ENCODE results near the gene MEA1.
A peak's percentile ranks its signal among the peaks of the same experiment; 100 is the strongest.

Gene MEA1

GRCh38 chr6:43013843-43014433 lies at the start of gene MEA1, which contains the start of gene KLHDC3:
Gene MEA1, minus strand, starts transcription at chr6:43013946. Its CDS starts 133 bp downstream, at chr6:43013813.
Gene KLHDC3, plus strand, starts transcription at chr6:43014249. Its CDS starts 2,944 bp downstream, at chr6:43017193.
- H3K4me3 ChIP-seq (ENCODE audit: low read length) = peak within 1 kb of the TSS; percentile 76
- H3K27ac ChIP-seq (ENCODE audit: low read length) = peak within 1 kb of the TSS; percentile 47
- peak within 1 kb of the TSS; percentile 71 for H3K9ac ChIP-seq (ENCODE audit: low read length)
- H3K4me1 ChIP-seq (ENCODE audit: control insufficient read depth, low read depth, low read length) = no peaks in the 10 kb centered on the region
- H3K27me3 ChIP-seq (ENCODE audit: control insufficient read depth, insufficient read depth, low read length) = no peaks in the 10 kb centered on the region
- peaks cover 45% of the 10 kb centered on the region for H3K36me3 ChIP-seq (ENCODE audit: control insufficient read depth, low read depth, low read length)
- H3K9me3 ChIP-seq (ENCODE audit: control insufficient read depth, low read depth, low read length) = no peaks in the 10 kb centered on the region

- H3K27ac ChIP-seq (ENCODE audit: low read length) = no peak overlapping the region
- H3K9me3 ChIP-seq (ENCODE audit: control insufficient read depth, low read depth, low read length) = no peaks in the 10 kb centered on the region
- H3K9ac ChIP-seq (ENCODE audit: low read length) = no peak overlapping the region
- H3K36me3 ChIP-seq (ENCODE audit: control insufficient read depth, low read depth, low read length) = no peaks in the 10 kb centered on the region
- H3K27me3 ChIP-seq (ENCODE audit: control insufficient read depth, insufficient read depth, low read length) = no peaks in the 10 kb centered on the region
- H3K4me1 ChIP-seq (ENCODE audit: control insufficient read depth, low read depth, low read length) = peaks cover 7% of the 10 kb centered on the region
- no peak overlapping the region for H3K4me3 ChIP-seq (ENCODE audit: low read length)
Observed at GRCh38 chr6:43062818-43063217, 49.1 kb upstream of the MEA1 start.

- H3K9me3 ChIP-seq (ENCODE audit: control insufficient read depth, low read depth, low read length) = no peaks in the 10 kb centered on the region
- H3K27ac ChIP-seq (ENCODE audit: low read length) = no peak overlapping the region
- no peak overlapping the region for H3K9ac ChIP-seq (ENCODE audit: low read length)
Observed at GRCh38 chr6:43061861-43062260, 48.1 kb upstream of the MEA1 start.

GRCh38 chr6:43060755-43061633 lies 47.2 kb upstream of the MEA1 start:
- H3K4me3 ChIP-seq (ENCODE audit: low read length) = peak overlapping the region; percentile 87
- no peaks in the 10 kb centered on the region for H3K9me3 ChIP-seq (ENCODE audit: control insufficient read depth, low read depth, low read length)
- H3K36me3 ChIP-seq (ENCODE audit: control insufficient read depth, low read depth, low read length) = peaks cover 4% of the 10 kb centered on the region
- no peak overlapping the region for H3K27ac ChIP-seq (ENCODE audit: low read length)
- H3K4me1 ChIP-seq (ENCODE audit: control insufficient read depth, low read depth, low read length) = peaks cover 7% of the 10 kb centered on the region
- H3K9ac ChIP-seq (ENCODE audit: low read length) = no peak overlapping the region
- no peaks in the 10 kb centered on the region for H3K27me3 ChIP-seq (ENCODE audit: control insufficient read depth, insufficient read depth, low read length)

More at GRCh38 chr6:43061861-43062260, 48.1 kb upstream of the MEA1 start:
- no peaks in the 10 kb centered on the region for H3K27me3 ChIP-seq (ENCODE audit: control insufficient read depth, insufficient read depth, low read length)
- H3K36me3 ChIP-seq (ENCODE audit: control insufficient read depth, low read depth, low read length) = no peaks in the 10 kb centered on the region
- peaks cover 7% of the 10 kb centered on the region for H3K4me1 ChIP-seq (ENCODE audit: control insufficient read depth, low read depth, low read length)
- no peak overlapping the region for H3K4me3 ChIP-seq (ENCODE audit: low read length)

GRCh38 chr6:43060034-43060754 lies 46.4 kb upstream of the MEA1 start:
- Histone ChIP-seq H3K4me3 (ENCODE audit: low read length) (peak overlapping the region; percentile 87), H3K4me1 (ENCODE audit: control insufficient read depth, low read depth, low read length) (peaks cover 7% of the 10 kb centered on the region), H3K9me3 (ENCODE audit: control insufficient read depth, low read depth, low read length) (no peaks in the 10 kb centered on the region), H3K36me3 (ENCODE audit: control insufficient read depth, low read depth, low read length) (peaks cover 7% of the 10 kb centered on the region), H3K27ac (ENCODE audit: low read length) (peak overlapping the region; percentile 60), H3K9ac (ENCODE audit: low read length) (peak overlapping the region; percentile 83), H3K27me3 (ENCODE audit: control insufficient read depth, insufficient read depth, low read length) (no peaks in the 10 kb centered on the region)

- H3K27me3 ChIP-seq (ENCODE audit: control insufficient read depth, insufficient read depth, low read length) = no peaks in the 10 kb centered on the region
- peak within 1 kb of the TSS; percentile 87 for H3K4me3 ChIP-seq (ENCODE audit: low read length)
- no peaks in the 10 kb centered on the region for H3K9me3 ChIP-seq (ENCODE audit: control insufficient read depth, low read depth, low read length)
- peaks cover 7% of the 10 kb centered on the region for H3K36me3 ChIP-seq (ENCODE audit: control insufficient read depth, low read depth, low read length)
- H3K9ac ChIP-seq (ENCODE audit: low read length) = peak within 1 kb of the TSS; percentile 83
- H3K27ac ChIP-seq (ENCODE audit: low read length) = peak within 1 kb of the TSS; percentile 70
- peaks cover 7% of the 10 kb centered on the region for H3K4me1 ChIP-seq (ENCODE audit: control insufficient read depth, low read depth, low read length)
Observed at GRCh38 chr6:43059168-43060033, 45.7 kb upstream of the MEA1 start, which contains the start of the genes KLC4 and MRPL2. Gene KLC4, plus strand, starts transcription at chr6:43059631. Its CDS starts 1,705 bp downstream, at chr6:43061336. Gene MRPL2, minus strand, starts transcription at chr6:43059434. Its CDS starts 53 bp downstream, at chr6:43059381.

GRCh38 chr6:43058531-43058930 lies 44.8 kb upstream of the MEA1 start:
- Histone ChIP-seq H3K9ac (ENCODE audit: low read length) (peak overlapping the region; percentile 83), H3K27me3 (ENCODE audit: control insufficient read depth, insufficient read depth, low read length) (no peaks in the 10 kb centered on the region), H3K4me1 (ENCODE audit: control insufficient read depth, low read depth, low read length) (peaks cover 12% of the 10 kb centered on the region), H3K9me3 (ENCODE audit: control insufficient read depth, low read depth, low read length) (no peaks in the 10 kb centered on the region), H3K27ac (ENCODE audit: low read length) (peak overlapping the region; percentile 70), H3K4me3 (ENCODE audit: low read length) (peak overlapping the region; percentile 87), H3K36me3 (ENCODE audit: control insufficient read depth, low read depth, low read length) (peaks cover 7% of the 10 kb centered on the region)

- Histone ChIP-seq H3K9ac (ENCODE audit: low read length) (no peak overlapping the region), H3K27me3 (ENCODE audit: control insufficient read depth, insufficient read depth, low read length) (no peaks in the 10 kb centered on the region), H3K4me3 (ENCODE audit: low read length) (no peak overlapping the region), H3K4me1 (ENCODE audit: control insufficient read depth, low read depth, low read length) (peaks cover 15% of the 10 kb centered on the region), H3K36me3 (ENCODE audit: control insufficient read depth, low read depth, low read length) (peaks cover 7% of the 10 kb centered on the region), H3K9me3 (ENCODE audit: control insufficient read depth, low read depth, low read length) (no peaks in the 10 kb centered on the region), H3K27ac (ENCODE audit: low read length) (no peak overlapping the region)
Observed at GRCh38 chr6:43055966-43056365, 42.2 kb upstream of the MEA1 start.

GRCh38 chr6:43054206-43054943 lies 40.6 kb upstream of the MEA1 start:
- Histone ChIP-seq H3K4me3 (ENCODE audit: low read length) (peak overlapping the region; percentile 79), H3K9me3 (ENCODE audit: control insufficient read depth, low read depth, low read length) (no peaks in the 10 kb centered on the region), H3K9ac (ENCODE audit: low read length) (no peak overlapping the region), H3K36me3 (ENCODE audit: control insufficient read depth, low read depth, low read length) (peaks cover 9% of the 10 kb centered on the region), H3K27me3 (ENCODE audit: control insufficient read depth, insufficient read depth, low read length) (no peaks in the 10 kb centered on the region), H3K27ac (ENCODE audit: low read length) (peak overlapping the region; percentile 13), H3K4me1 (ENCODE audit: control insufficient read depth, low read depth, low read length) (peaks cover 12% of the 10 kb centered on the region)

GRCh38 chr6:43053545-43054205 lies 39.9 kb upstream of the MEA1 start, which contains the start of gene CUL7:
Gene CUL7, minus strand, starts transcription at chr6:43053851. Its CDS starts 1,063 bp downstream, at chr6:43052788.
- Histone ChIP-seq H3K27ac (ENCODE audit: low read length) (peak within 1 kb of the TSS; percentile 63), H3K4me1 (ENCODE audit: control insufficient read depth, low read depth, low read length) (peaks cover 12% of the 10 kb centered on the region), H3K9ac (ENCODE audit: low read length) (peak within 1 kb of the TSS; percentile 90), H3K9me3 (ENCODE audit: control insufficient read depth, low read depth, low read length) (no peaks in the 10 kb centered on the region), H3K4me3 (ENCODE audit: low read length) (peak within 1 kb of the TSS; percentile 79), H3K27me3 (ENCODE audit: control insufficient read depth, insufficient read depth, low read length) (no peaks in the 10 kb centered on the region), H3K36me3 (ENCODE audit: control insufficient read depth, low read depth, low read length) (peaks cover 14% of the 10 kb centered on the region)

Data from iPS-18a (cell line).